H1 (cell line): ENCODE results near the gene TTC24. TPM values are rescaled to one million over a fixed set of nuclear protein-coding genes. Genes with fewer than 3 reads are reported as not detected.
A peak's percentile ranks its signal among the peaks of the same experiment; 100 is the strongest.

Experiments used
- CTCF ChIA-PET: fragments of 300-600 bp; sonication (Branson Sonifier 250); formaldehyde crosslinking; loops from one replicate; lab custom pipeline; 2021; ENCODE audit not compliant: partially characterized antibody; lab: Charles Lee
- POLR2A ChIA-PET: fragments of 300-600 bp; sonication (Branson Sonifier 250); formaldehyde crosslinking; loops from one replicate; lab custom pipeline; 2021; ENCODE audit warnings: inconsistent platforms; ENCODE audit not compliant: partially characterized antibody; lab: Charles Lee
- DNase-seq, 2 experiments: peaks; one replicate each; pipeline versions ENCODE4 v3.0.0 to v3.0.0-alpha.2; 2010 to 2022; ENCODE audit warnings: low spot score in 2 of 2, low read depth in 1 of 2, mixed read lengths in 1 of 2
- FAIRE-seq: peaks from 2 replicates; lab custom pipeline; 2011; peaks lifted over from hg19 to GRCh38; lab: Jason Lieb, UNC
- H2AFZ ChIP-seq: 2 replicates; pipeline ENCODE4 v1.8.1; 2012; ENCODE audit warnings: low read length, inconsistent platforms
- H2AK5ac ChIP-seq: 2 replicates; pipeline ENCODE4 v1.6.1; 2013; ENCODE audit warnings: low read depth, low read length
- H2BK120ac ChIP-seq: replicated peaks from 2 replicates; pipeline ENCODE3; 2013; ENCODE audit warnings: low read depth, low read length, inconsistent platforms
- H2BK12ac ChIP-seq: 2 replicates; pipeline ENCODE4 v1.6.1; 2013; ENCODE audit warnings: low read depth, low read length
- H2BK15ac ChIP-seq: 2 replicates; pipeline ENCODE4 v1.6.1; 2013; ENCODE audit warnings: low read length
- H2BK20ac ChIP-seq: 2 replicates; pipeline ENCODE4 v1.6.1; 2013; ENCODE audit warnings: low read length
- H2BK5ac ChIP-seq: 2 replicates; pipeline ENCODE4 v1.6.1; 2013; ENCODE audit warnings: low read depth, low read length
- H3K14ac ChIP-seq: 2 replicates; pipeline ENCODE4 v1.6.1; 2013; ENCODE audit warnings: inconsistent platforms; ENCODE audit not compliant: insufficient read length
- H3K18ac ChIP-seq: 2 replicates; pipeline ENCODE4 v1.6.1; 2013; ENCODE audit warnings: low read length; ENCODE audit errors: extremely low read depth
- H3K23ac ChIP-seq: 2 replicates; pipeline ENCODE4 v1.6.1; 2013; ENCODE audit warnings: inconsistent platforms; ENCODE audit not compliant: insufficient read length
- H3K23me2 ChIP-seq: 2 replicates; pipeline ENCODE4 v1.6.1; 2013; ENCODE audit warnings: low read depth, low read length
- H3K27ac ChIP-seq: 2 replicates; pipeline ENCODE4 v1.6.1; 2011; ENCODE audit warnings: low read depth, low read length, inconsistent platforms
- H3K27me3 ChIP-seq, 4 experiments: replicated peaks in 1 of 4; 1 replicate in 1 of 4; 2 replicates in 3 of 4; pipeline versions ENCODE4 v1.6.1 to v1.8.1; 2011 to 2013; ENCODE audit warnings: low read length in 3 of 4, mild to moderate bottlenecking in 3 of 4, inconsistent platforms in 2 of 4, mixed read lengths in 2 of 4, moderate library complexity in 1 of 4; ENCODE audit not compliant: control insufficient read depth in 3 of 4, insufficient read depth in 3 of 4; ENCODE audit errors: extremely low read depth in 1 of 4
- H3K36me3 ChIP-seq, 4 experiments: 2 replicates each; pipeline versions ENCODE4 v1.6.1 to v1.8.1; 2011 to 2013; ENCODE audit warnings: mild to moderate bottlenecking in 4 of 4, low read length in 3 of 4, moderate library complexity in 2 of 4, control low read depth in 1 of 4, inconsistent platforms in 1 of 4; ENCODE audit not compliant: insufficient read depth in 4 of 4, control insufficient read depth in 2 of 4
- H3K4ac ChIP-seq: replicated peaks from 2 replicates; pipeline ENCODE3; 2013; ENCODE audit warnings: low read length, low read depth, mixed read lengths, inconsistent platforms; ENCODE audit not compliant: insufficient read length
- H3K4me1 ChIP-seq, 4 experiments: replicated peaks in 1 of 4; 1 replicate in 1 of 4; 2 replicates in 3 of 4; pipeline versions ENCODE4 v1.6.1 to v1.8.1; 2011 to 2013; ENCODE audit warnings: low read length in 3 of 4, inconsistent platforms in 2 of 4, mixed read lengths in 1 of 4; ENCODE audit not compliant: insufficient read depth in 4 of 4, control insufficient read depth in 3 of 4
- H3K4me2 ChIP-seq, 2 experiments: 2 replicates each; pipeline versions ENCODE4 v1.6.1 to v1.8.1; 2011 to 2013; ENCODE audit warnings: low read depth in 2 of 2, low read length in 2 of 2, control low read depth in 1 of 2, inconsistent platforms in 1 of 2, mild to moderate bottlenecking in 1 of 2; ENCODE audit not compliant: insufficient read depth in 1 of 2
- H3K4me3 ChIP-seq, 4 experiments: fragments of 200-600, 300-600 bp in 1 of 4; sonication (generic), shearing (Covaris generic), sonication (Bioruptor Twin) in 1 of 4; 2 replicates each; pipeline versions ENCODE4 v1.5.1 to v1.8.1; 2011 to 2016; ENCODE audit warnings: low read length in 4 of 4, low read depth in 3 of 4, control low read depth in 2 of 4, inconsistent platforms in 2 of 4, mild to moderate bottlenecking in 2 of 4, mixed read lengths in 1 of 4, moderate library complexity in 1 of 4; ENCODE audit not compliant: insufficient read depth in 2 of 4; ENCODE audit errors: extremely low read depth in 1 of 4
- H3K56ac ChIP-seq: replicated peaks from 2 replicates; pipeline ENCODE3; 2013; ENCODE audit warnings: low read depth, mild to moderate bottlenecking, mixed read lengths, low read length, inconsistent platforms; ENCODE audit not compliant: insufficient read length
- H3K79me1 ChIP-seq: 2 replicates; pipeline ENCODE4 v1.6.1; 2013; ENCODE audit warnings: low read depth, low read length, control low read depth
- H3K79me2 ChIP-seq, 2 experiments: 2 replicates each; pipeline versions ENCODE4 v1.6.1 to v1.8.1; 2012 to 2013; ENCODE audit warnings: low read length in 2 of 2, mild to moderate bottlenecking in 2 of 2, inconsistent platforms in 1 of 2; ENCODE audit not compliant: insufficient read depth in 2 of 2, control insufficient read depth in 1 of 2
- H3K9ac ChIP-seq, 4 experiments: replicated peaks in 1 of 4; 1 replicate in 1 of 4; 2 replicates in 3 of 4; pipeline versions ENCODE4 v1.6.1 to v1.8.1; 2011 to 2013; ENCODE audit warnings: low read depth in 3 of 4, low read length in 3 of 4, control low read depth in 2 of 4, mild to moderate bottlenecking in 2 of 4, moderate library complexity in 2 of 4, inconsistent platforms in 1 of 4; ENCODE audit errors: extremely low read depth in 1 of 4
- H3K9me3 ChIP-seq, 2 experiments: 2 replicates each; pipeline versions ENCODE4 v1.6.1 to v1.8.1; 2012 to 2013; ENCODE audit warnings: mild to moderate bottlenecking in 2 of 2, moderate library complexity in 2 of 2, control low read depth in 1 of 2, inconsistent platforms in 1 of 2, low read depth in 1 of 2, low read length in 1 of 2, mixed read lengths in 1 of 2; ENCODE audit not compliant: insufficient read depth in 2 of 2
- H4K20me1 ChIP-seq, 2 experiments: replicated peaks in 1 of 2; 2 replicates each; pipeline versions ENCODE3 to v1.8.1; 2011 to 2013; ENCODE audit warnings: inconsistent platforms in 2 of 2, low read length in 2 of 2, mild to moderate bottlenecking in 1 of 2; ENCODE audit not compliant: insufficient read depth in 2 of 2, control insufficient read depth in 1 of 2
- H4K5ac ChIP-seq: 2 replicates; pipeline ENCODE4 v1.6.1; 2013; ENCODE audit warnings: low read length, low read depth, mixed read lengths, inconsistent platforms; ENCODE audit not compliant: insufficient read length
- H4K8ac ChIP-seq: 2 replicates; pipeline ENCODE4 v1.8.0; 2013; ENCODE audit warnings: mild to moderate bottlenecking, moderate library complexity, low read length, inconsistent platforms; ENCODE audit not compliant: insufficient read depth; ENCODE audit errors: extremely low read depth
- H4K91ac ChIP-seq: replicated peaks from 2 replicates; pipeline ENCODE3; 2013; ENCODE audit warnings: low read length, mixed read lengths, inconsistent platforms; ENCODE audit not compliant: insufficient read length
- BACH1 ChIP-seq: IDR thresholded peaks from 2 replicates; pipeline ENCODE4 v1.6.1; 2012; ENCODE audit warnings: low read length, improper control_type of control experiment
- BCL11A ChIP-seq, 2 experiments: IDR thresholded peaks; one replicate each; pipeline ENCODE4 v1.6.1; 2011; ENCODE audit warnings: low read depth in 2 of 2, low read length in 2 of 2, mild to moderate bottlenecking in 2 of 2
- CBX8 ChIP-seq: fragments of 300-800, 300-1000 bp; sonication (generic); IDR thresholded peaks from 2 replicates; pipeline ENCODE4 v1.7.1; 2016; ENCODE audit warnings: low read depth, low read length, borderline replicate concordance
- CHD1 ChIP-seq: IDR thresholded peaks from 2 replicates; pipeline ENCODE4 v1.6.1; 2012; ENCODE audit warnings: low read depth, low read length, improper control_type of control experiment
- E2F6 ChIP-seq: IDR thresholded peaks from 2 replicates; pipeline ENCODE4 v1.6.1; 2012; ENCODE audit warnings: inconsistent platforms
- EZH2 ChIP-seq: fragments of 200-600 bp; sonication (generic); IDR thresholded peaks from 2 replicates; pipeline ENCODE4 v1.7.1; 2012; ENCODE audit warnings: low read depth, mild to moderate bottlenecking, moderate library complexity, low read length, inconsistent platforms; ENCODE audit not compliant: severe bottlenecking
- GABPA ChIP-seq: IDR thresholded peaks from 2 replicates; pipeline ENCODE4 v1.6.1; 2011; ENCODE audit warnings: mild to moderate bottlenecking, low read length, moderate library complexity, borderline replicate concordance; ENCODE audit not compliant: insufficient read depth
- GTF2F1 ChIP-seq: IDR thresholded peaks from 2 replicates; pipeline ENCODE4 v1.6.1; 2012; ENCODE audit warnings: low read depth, low read length, improper control_type of control experiment, borderline replicate concordance
- JUN ChIP-seq: IDR thresholded peaks from 2 replicates; pipeline ENCODE4 v1.6.1; 2011; ENCODE audit warnings: low read depth, mild to moderate bottlenecking, improper control_type of control experiment, low read length
- KDM4A ChIP-seq: IDR thresholded peaks from one replicate; pipeline ENCODE4 v1.7.1; 2012; ENCODE audit warnings: low read depth, mild to moderate bottlenecking, moderate library complexity, low read length, inconsistent platforms; ENCODE audit not compliant: severe bottlenecking
- MAFK ChIP-seq: IDR thresholded peaks from 2 replicates; pipeline ENCODE4 v1.6.1; 2012; ENCODE audit warnings: low read depth, mild to moderate bottlenecking, improper control_type of control experiment, low read length
- POLR2AphosphoS5 ChIP-seq: IDR thresholded peaks from 2 replicates; pipeline ENCODE4 v1.6.1; 2011; ENCODE audit warnings: low read depth, low read length
- RXRA ChIP-seq: IDR thresholded peaks from 2 replicates; pipeline ENCODE4 v1.6.1; 2011; ENCODE audit warnings: low read depth, mild to moderate bottlenecking, low read length, moderate library complexity; ENCODE audit not compliant: insufficient read depth
- SAP30 ChIP-seq: fragments of 300-600 bp; sonication (generic); IDR thresholded peaks from 2 replicates; pipeline ENCODE4 v1.7.1; 2012; ENCODE audit warnings: low read length, moderate library complexity, mild to moderate bottlenecking, inconsistent platforms; ENCODE audit not compliant: insufficient read depth, insufficient replicate concordance
- WGBS, 2 experiments: shearing (Covaris generic) in 1 of 2; methylation state at CpG; one replicate each; pipeline versions ENCODE4 v1.1.6 to v1.1.7; 2013 to 2015; ENCODE audit warnings: low lambda C conversion rate in 2 of 2, mixed read lengths in 2 of 2, inconsistent platforms in 1 of 2, low coverage in 1 of 2, missing lambda C conversion rate in 1 of 2; ENCODE audit not compliant: insufficient replicate concordance in 2 of 2, insufficient coverage in 1 of 2, insufficient read length in 1 of 2; ENCODE audit errors: extremely low coverage in 1 of 2, missing lambda C conversion rate in 1 of 2; 5-methylcytosine and 5-hydroxymethylcytosine counted together
- polyA plus RNA-seq, 7 experiments: library from polyadenylated mRNA; depleted of rRNA in 3 of 7; stranded (reverse) in 5 of 7; unstranded in 2 of 7; fragments of >200 nt in 5 of 7; fragments of 200-250 nt in 2 of 7; gene quantifications; 1 replicate in 5 of 7; 2 replicates in 1 of 7; 4 replicates in 1 of 7; pipeline versions ENCODE4 v1.2.1 to v1.2.3, GENCODE V29; 2011 to 2013; ENCODE audit warnings: missing spikeins in 2 of 7, mixed read lengths in 2 of 7
- total RNA-seq: library from RNA; stranded (reverse); fragmentation: NEBNext Ultra II Directional; extraction: Animal tissue kit (Norgen Biotek cat#: 25700); gene quantifications from 2 replicates; pipeline ENCODE4 v1.2.1, GENCODE V29; 2021

TTC24 gene
- total and polyA plus RNA-seq, 2 of the 8 experiments (the other 6 are each of a cell fraction or from before 2014, with no cell fraction given), result 0.08 TPM; not detected in 1

- H3K14ac ChIP-seq, result no peak overlapping the region
- 83% methylated on average over 4 of the region's 4 CpGs; no CpG with 5 or more reads in 1 of the 2 experiments for WGBS, 2 experiments
- H2AFZ ChIP-seq, result no peak overlapping the region
- H3K27ac ChIP-seq, result no peak overlapping the region
- no peaks in the 10 kb centered on the region for H3K9me3 ChIP-seq
- no peaks in the 10 kb centered on the region for H3K36me3 ChIP-seq
- H3K4ac ChIP-seq, result no peak overlapping the region
- no peak overlapping the region for H2BK15ac ChIP-seq
- H2BK20ac ChIP-seq, result no peak overlapping the region
- H3K4me2 ChIP-seq, result no peak overlapping the region
- no peak overlapping the region for H2BK5ac ChIP-seq
- no peak overlapping the region for H3K23ac ChIP-seq
- peak overlapping the region; percentile 12 for H4K5ac ChIP-seq
- FAIRE-seq, result no peak
- H3K18ac ChIP-seq, result no peak overlapping the region
- CTCF ChIA-PET, result interaction anchor here (1.2 to 43.0 kb wide), 7 partner anchors 7 to 68 kb away, joined by 3 to 868 read pairs (median 29); partner anchors contain the start of genes BCAN, NAXE and NES
- H2BK12ac ChIP-seq, result no peak overlapping the region
- no peaks in the 10 kb centered on the region for H3K79me2 ChIP-seq
- no peaks in the 10 kb centered on the region for H4K20me1 ChIP-seq
- no peaks in the 10 kb centered on the region; a peak in 1 of 7 replicates for H3K4me1 ChIP-seq
- H2AK5ac ChIP-seq, result no peak overlapping the region
- H3K23me2 ChIP-seq, result no peaks in the 10 kb centered on the region
- DNase-seq, result no peak
- peaks cover 0 to 12% (median 9%) of the 10 kb centered on the region in 4 experiments; a peak in 4 of 7 replicates for H3K27me3 ChIP-seq
- H2BK120ac ChIP-seq, result no peak overlapping the region
- POLR2A ChIA-PET, result no interaction called here
- no peak overlapping the region for H3K56ac ChIP-seq
- H3K4me3 ChIP-seq, result no peak overlapping the region
- no peaks in the 10 kb centered on the region for H3K79me1 ChIP-seq
- no peak overlapping the region for H3K9ac ChIP-seq
- no peak overlapping the region for H4K91ac ChIP-seq
- H4K8ac ChIP-seq, result no peak overlapping the region
- TF ChIP-seq CHD1 (no peak), SAP30 (no peak), E2F6 (no peak), GABPA (no peak), POLR2AphosphoS5 (no peak), BCL11A (IDR thresholded peaks at IDR 0.05; ENCODE audit: low read depth in 2 of 2, low read length in 2 of 2) (no peak), BACH1 (no peak), MAFK (no peak), EZH2 (no peak), JUN (no peak), GTF2F1 (no peak), KDM4A (no peak), RXRA (no peak), CBX8 (no peak)
These were observed 36.4 kb downstream of the TTC24 start for GRCh38 chr1:156615946-156616345.
